WTC11 (cell line): ENCODE data around the gene RWDD2A. TPM values are rescaled to one million over a fixed set of nuclear protein-coding genes. Genes with fewer than 3 reads are reported as not detected.

Experiments used
- ATAC-seq: fragments of 200-7000 bp; cut with Tn5 transposase; 2 replicates; pipeline ENCODE4 v1.10.0; 2021; ENCODE audit warnings: mild to moderate bottlenecking, moderate library complexity
- CTCF ChIA-PET: fragments of 300-600 bp; sonication (Branson Sonifier 250); formaldehyde crosslinking; loops from one replicate; lab custom pipeline; 2021; ENCODE audit warnings: antibody characterized with exemption; lab: Charles Lee
- POLR2A ChIA-PET: fragments of 350-600 bp; sonication (Branson Sonifier 250); formaldehyde crosslinking; loops from one replicate; lab custom pipeline; 2021; ENCODE audit warnings: antibody characterized with exemption; lab: Charles Lee
- DNase-seq: peaks from one replicate; pipeline ENCODE4 v3.0.0; 2021; ENCODE audit warnings: low spot score
- H3K27ac Mint-ChIP-seq: 2 replicates; pipeline ENCODE4 v1.8.0; 2021; ENCODE audit warnings: mixed read lengths
- H3K27me3 Mint-ChIP-seq: 2 replicates; pipeline ENCODE4 v1.8.0; 2021; ENCODE audit warnings: low read depth, mild to moderate bottlenecking, moderate library complexity, mixed read lengths
- H3K36me3 Mint-ChIP-seq: 2 replicates; pipeline ENCODE4 v1.8.0; 2021; ENCODE audit warnings: mixed read lengths
- H3K4me1 Mint-ChIP-seq: 2 replicates; pipeline ENCODE4 v1.8.0; 2022; ENCODE audit warnings: mixed read lengths
- H3K4me3 Mint-ChIP-seq: 2 replicates; pipeline ENCODE4 v1.8.0; 2021; ENCODE audit warnings: mild to moderate bottlenecking, moderate library complexity, mixed read lengths
- H3K9me3 Mint-ChIP-seq: 2 replicates; pipeline ENCODE4 v1.8.0; 2021; ENCODE audit warnings: mixed read lengths
- E2F5 ChIP-seq: sonication (generic); formaldehyde crosslinking; IDR thresholded peaks from 2 replicates; pipeline ENCODE4 v1.8.1; 2022; ENCODE audit warnings: mild to moderate bottlenecking, moderate library complexity, missing genetic modification reagents
- ELF4 ChIP-seq: sonication (generic); formaldehyde crosslinking; IDR thresholded peaks from 2 replicates; pipeline ENCODE4 v1.8.1; 2022; ENCODE audit warnings: low read depth, mild to moderate bottlenecking, moderate library complexity, missing genetic modification reagents
- EMX1 ChIP-seq: fragments of 250-450 bp; sonication (Bioruptor Pico); IDR thresholded peaks from 2 replicates; pipeline ENCODE4 v1.8.0; 2021; ENCODE audit warnings: mild to moderate bottlenecking
- GRHL2 ChIP-seq: fragments of 250-450 bp; sonication (Bioruptor Pico); IDR thresholded peaks from 2 replicates; pipeline ENCODE4 v1.8.0; 2022; ENCODE audit warnings: mild to moderate bottlenecking, moderate library complexity; ENCODE audit not compliant: insufficient replicate concordance, severe bottlenecking
- MYBL2 ChIP-seq: sonication (generic); formaldehyde crosslinking; IDR thresholded peaks from 2 replicates; pipeline ENCODE4 v1.8.1; 2023; ENCODE audit warnings: mild to moderate bottlenecking, moderate library complexity, missing genetic modification reagents
- NFATC4 ChIP-seq: fragments of 250-450 bp; sonication (Bioruptor Pico); IDR thresholded peaks from 2 replicates; pipeline ENCODE4 v1.9.0; 2021; ENCODE audit warnings: mild to moderate bottlenecking
- NFE2L1 ChIP-seq: sonication (generic); formaldehyde crosslinking; IDR thresholded peaks from 2 replicates; pipeline ENCODE4 v1.8.1; 2023; ENCODE audit warnings: missing genetic modification reagents
- SMAD4 ChIP-seq: sonication (generic); formaldehyde crosslinking; IDR thresholded peaks from 2 replicates; pipeline ENCODE4 v1.8.0; 2022; ENCODE audit warnings: mild to moderate bottlenecking, missing genetic modification reagents
- TCF7 ChIP-seq: sonication (generic); formaldehyde crosslinking; IDR thresholded peaks from 2 replicates; pipeline ENCODE4 v1.8.0; 2022; ENCODE audit warnings: mild to moderate bottlenecking, low read depth, missing genetic modification reagents, moderate library complexity
- TEAD4 ChIP-seq: sonication (generic); formaldehyde crosslinking; IDR thresholded peaks from 2 replicates; pipeline ENCODE4 v1.8.0; 2022; ENCODE audit warnings: mild to moderate bottlenecking, missing genetic modification reagents
- USF2 ChIP-seq: sonication (generic); formaldehyde crosslinking; IDR thresholded peaks from 2 replicates; pipeline ENCODE4 v1.8.1; 2023; ENCODE audit warnings: mild to moderate bottlenecking, missing genetic modification reagents, moderate library complexity
- ZNF121 ChIP-seq: sonication (generic); formaldehyde crosslinking; IDR thresholded peaks from 2 replicates; pipeline ENCODE4 v1.8.0; 2023; ENCODE audit warnings: missing genetic modification reagents
- ZNF232 ChIP-seq: sonication (generic); formaldehyde crosslinking; IDR thresholded peaks from 2 replicates; pipeline ENCODE4 v1.8.0; 2022; ENCODE audit warnings: mild to moderate bottlenecking, missing genetic modification reagents
- ZNF532 ChIP-seq: fragments of 250-450 bp; sonication (Bioruptor Pico); IDR thresholded peaks from 2 replicates; pipeline ENCODE4 v1.9.0; 2021; ENCODE audit warnings: mild to moderate bottlenecking, borderline replicate concordance
- ZSCAN18 ChIP-seq: fragments of 250-450 bp; sonication (Bioruptor Pico); IDR thresholded peaks from 2 replicates; pipeline ENCODE4 v2.1.2; 2022; ENCODE audit warnings: mild to moderate bottlenecking, moderate library complexity
- total RNA-seq: library from RNA; stranded (reverse); gene quantifications from 3 replicates; pipeline ENCODE4 v1.2.3, GENCODE V29; 2021
- TF ChIP-seq, protein P1 (sequence below): sonication (generic); formaldehyde crosslinking; IDR thresholded peaks from 2 replicates; pipeline ENCODE4 v1.8.0; 2022; ENCODE audit warnings: mild to moderate bottlenecking, missing genetic modification reagents
- TF ChIP-seq, protein P2 (sequence below): fragments of 250-450 bp; sonication (Bioruptor Pico); IDR thresholded peaks from 2 replicates; pipeline ENCODE4 v1.8.0; 2021; ENCODE audit warnings: mild to moderate bottlenecking
- TF ChIP-seq, protein P3 (sequence below): sonication (generic); formaldehyde crosslinking; IDR thresholded peaks from 2 replicates; pipeline ENCODE4 v1.8.0; 2023; ENCODE audit warnings: missing genetic modification reagents, mild to moderate bottlenecking, borderline replicate concordance
- TF ChIP-seq, protein P4 (sequence below): fragments of 200-600 bp; IDR thresholded peaks from 2 replicates; pipeline ENCODE4 v1.8.0; 2022; ENCODE audit warnings: antibody characterized with exemption

Gene RWDD2A
- total RNA-seq, 1 experiment from 2014 or later, result 5.2 TPM

GRCh38 chr6:83188501-83188900 lies 4.7 kb upstream of the RWDD2A start:
- H3K4me1 Mint-ChIP-seq, result peaks cover 11% of the 10 kb centered on the region
- no peak for ATAC-seq
- DNase-seq, result no peak
- no peaks in the 10 kb centered on the region for H3K9me3 Mint-ChIP-seq
- TF ChIP-seq EMX1 (CRISPR knock-in tag) (no peak), ZNF121 (no peak), MYBL2 (CRISPR knock-in tag) (no peak), ZSCAN18 (CRISPR knock-in tag) (no peak), ZNF532 (CRISPR knock-in tag) (no peak), GRHL2 (CRISPR knock-in tag) (no peak), NFATC4 (CRISPR knock-in tag) (no peak), TCF7 (CRISPR knock-in tag) (no peak), ELF4 (CRISPR knock-in tag) (no peak), USF2 (CRISPR knock-in tag) (no peak)
- TF ChIP-seq, protein P1, sequence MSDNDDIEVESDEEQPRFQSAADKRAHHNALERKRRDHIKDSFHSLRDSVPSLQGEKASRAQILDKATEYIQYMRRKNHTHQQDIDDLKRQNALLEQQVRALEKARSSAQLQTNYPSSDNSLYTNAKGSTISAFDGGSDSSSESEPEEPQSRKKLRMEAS (CRISPR knock-in tag), result no peak
- TF ChIP-seq, protein P2, sequence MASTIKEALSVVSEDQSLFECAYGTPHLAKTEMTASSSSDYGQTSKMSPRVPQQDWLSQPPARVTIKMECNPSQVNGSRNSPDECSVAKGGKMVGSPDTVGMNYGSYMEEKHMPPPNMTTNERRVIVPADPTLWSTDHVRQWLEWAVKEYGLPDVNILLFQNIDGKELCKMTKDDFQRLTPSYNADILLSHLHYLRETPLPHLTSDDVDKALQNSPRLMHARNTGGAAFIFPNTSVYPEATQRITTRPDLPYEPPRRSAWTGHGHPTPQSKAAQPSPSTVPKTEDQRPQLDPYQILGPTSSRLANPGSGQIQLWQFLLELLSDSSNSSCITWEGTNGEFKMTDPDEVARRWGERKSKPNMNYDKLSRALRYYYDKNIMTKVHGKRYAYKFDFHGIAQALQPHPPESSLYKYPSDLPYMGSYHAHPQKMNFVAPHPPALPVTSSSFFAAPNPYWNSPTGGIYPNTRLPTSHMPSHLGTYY (CRISPR knock-in tag), result no peak
- no peak overlapping the region for H3K27ac Mint-ChIP-seq
- ChIA-PET CTCF (interaction anchor here (0.5 to 1.3 kb wide), 2 partner anchors 9 to 123 kb away, joined by 3 to 4 read pairs; partner anchors contain the start of gene UBE3D), POLR2A (no interaction called here)
- peaks cover 54% of the 10 kb centered on the region for H3K36me3 Mint-ChIP-seq
- H3K27me3 Mint-ChIP-seq, result no peaks in the 10 kb centered on the region
- H3K4me3 Mint-ChIP-seq, result no peak overlapping the region

DNA sequence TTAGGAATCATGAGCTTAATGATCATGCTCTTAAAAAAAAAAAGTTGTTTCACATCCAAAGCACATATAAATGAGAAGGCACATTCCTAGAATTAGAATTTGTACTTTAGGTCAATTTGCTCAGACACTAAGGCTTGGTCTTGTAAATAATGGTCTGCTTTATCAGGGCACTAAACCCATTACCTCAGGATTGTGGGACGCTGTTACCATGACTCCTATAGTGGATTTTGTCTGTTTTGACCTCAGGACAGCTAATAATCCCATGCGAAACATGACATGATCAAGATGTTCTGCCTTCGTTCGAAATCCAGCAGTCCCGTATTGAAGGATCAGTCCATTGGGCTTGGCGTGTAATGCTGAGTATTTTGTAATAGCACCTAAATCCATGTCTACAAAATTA lies 2.5 kb upstream of the RWDD2A start:
- CTCF ChIA-PET, result interaction anchor here (1.0 kb wide), 1 partner anchor 346 kb away, joined by 3 read pairs; no protein-coding TSS in a partner anchor
- DNase-seq (no peak), ATAC-seq (no peak)
- no peak overlapping the region for H3K4me3 Mint-ChIP-seq
- no peak overlapping the region for H3K27ac Mint-ChIP-seq
- POLR2A ChIA-PET, result no interaction called here
- H3K4me1 Mint-ChIP-seq, result peaks cover 24% of the 10 kb centered on the region
- no peaks in the 10 kb centered on the region for H3K9me3 Mint-ChIP-seq
- peaks cover 45% of the 10 kb centered on the region for H3K36me3 Mint-ChIP-seq
- no peaks in the 10 kb centered on the region for H3K27me3 Mint-ChIP-seq
- TF ChIP-seq E2F5 (CRISPR knock-in tag), result no peak
- TF ChIP-seq, protein P3, sequence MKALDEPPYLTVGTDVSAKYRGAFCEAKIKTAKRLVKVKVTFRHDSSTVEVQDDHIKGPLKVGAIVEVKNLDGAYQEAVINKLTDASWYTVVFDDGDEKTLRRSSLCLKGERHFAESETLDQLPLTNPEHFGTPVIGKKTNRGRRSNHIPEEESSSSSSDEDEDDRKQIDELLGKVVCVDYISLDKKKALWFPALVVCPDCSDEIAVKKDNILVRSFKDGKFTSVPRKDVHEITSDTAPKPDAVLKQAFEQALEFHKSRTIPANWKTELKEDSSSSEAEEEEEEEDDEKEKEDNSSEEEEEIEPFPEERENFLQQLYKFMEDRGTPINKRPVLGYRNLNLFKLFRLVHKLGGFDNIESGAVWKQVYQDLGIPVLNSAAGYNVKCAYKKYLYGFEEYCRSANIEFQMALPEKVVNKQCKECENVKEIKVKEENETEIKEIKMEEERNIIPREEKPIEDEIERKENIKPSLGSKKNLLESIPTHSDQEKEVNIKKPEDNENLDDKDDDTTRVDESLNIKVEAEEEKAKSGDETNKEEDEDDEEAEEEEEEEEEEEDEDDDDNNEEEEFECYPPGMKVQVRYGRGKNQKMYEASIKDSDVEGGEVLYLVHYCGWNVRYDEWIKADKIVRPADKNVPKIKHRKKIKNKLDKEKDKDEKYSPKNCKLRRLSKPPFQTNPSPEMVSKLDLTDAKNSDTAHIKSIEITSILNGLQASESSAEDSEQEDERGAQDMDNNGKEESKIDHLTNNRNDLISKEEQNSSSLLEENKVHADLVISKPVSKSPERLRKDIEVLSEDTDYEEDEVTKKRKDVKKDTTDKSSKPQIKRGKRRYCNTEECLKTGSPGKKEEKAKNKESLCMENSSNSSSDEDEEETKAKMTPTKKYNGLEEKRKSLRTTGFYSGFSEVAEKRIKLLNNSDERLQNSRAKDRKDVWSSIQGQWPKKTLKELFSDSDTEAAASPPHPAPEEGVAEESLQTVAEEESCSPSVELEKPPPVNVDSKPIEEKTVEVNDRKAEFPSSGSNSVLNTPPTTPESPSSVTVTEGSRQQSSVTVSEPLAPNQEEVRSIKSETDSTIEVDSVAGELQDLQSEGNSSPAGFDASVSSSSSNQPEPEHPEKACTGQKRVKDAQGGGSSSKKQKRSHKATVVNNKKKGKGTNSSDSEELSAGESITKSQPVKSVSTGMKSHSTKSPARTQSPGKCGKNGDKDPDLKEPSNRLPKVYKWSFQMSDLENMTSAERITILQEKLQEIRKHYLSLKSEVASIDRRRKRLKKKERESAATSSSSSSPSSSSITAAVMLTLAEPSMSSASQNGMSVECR (CRISPR knock-in tag), result no peak
- no peak for TF ChIP-seq USF2 (CRISPR knock-in tag)
- TF ChIP-seq ZNF232 (CRISPR knock-in tag), result no peak
- no peak for TF ChIP-seq NFE2L1 (CRISPR knock-in tag)
- no peak for TF ChIP-seq SMAD4 (CRISPR knock-in tag)
- TF ChIP-seq, protein P4, sequence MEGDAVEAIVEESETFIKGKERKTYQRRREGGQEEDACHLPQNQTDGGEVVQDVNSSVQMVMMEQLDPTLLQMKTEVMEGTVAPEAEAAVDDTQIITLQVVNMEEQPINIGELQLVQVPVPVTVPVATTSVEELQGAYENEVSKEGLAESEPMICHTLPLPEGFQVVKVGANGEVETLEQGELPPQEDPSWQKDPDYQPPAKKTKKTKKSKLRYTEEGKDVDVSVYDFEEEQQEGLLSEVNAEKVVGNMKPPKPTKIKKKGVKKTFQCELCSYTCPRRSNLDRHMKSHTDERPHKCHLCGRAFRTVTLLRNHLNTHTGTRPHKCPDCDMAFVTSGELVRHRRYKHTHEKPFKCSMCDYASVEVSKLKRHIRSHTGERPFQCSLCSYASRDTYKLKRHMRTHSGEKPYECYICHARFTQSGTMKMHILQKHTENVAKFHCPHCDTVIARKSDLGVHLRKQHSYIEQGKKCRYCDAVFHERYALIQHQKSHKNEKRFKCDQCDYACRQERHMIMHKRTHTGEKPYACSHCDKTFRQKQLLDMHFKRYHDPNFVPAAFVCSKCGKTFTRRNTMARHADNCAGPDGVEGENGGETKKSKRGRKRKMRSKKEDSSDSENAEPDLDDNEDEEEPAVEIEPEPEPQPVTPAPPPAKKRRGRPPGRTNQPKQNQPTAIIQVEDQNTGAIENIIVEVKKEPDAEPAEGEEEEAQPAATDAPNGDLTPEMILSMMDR, result no peak
- TF ChIP-seq TEAD4 (CRISPR knock-in tag), result no peak
